ENCODE data around the gene NBDY.
"Not testable (repeated sequence)": the region's sequence is repeated elsewhere in the genome, so short reads cannot be mapped to it uniquely, and the experiment has no call there.

The NBDY gene

GRCh38 chrX:56764153-56764974 lies 35.3 kb downstream of the NBDY start:
- DNase-seq (ENCODE audit: low spot score), result peak; percentile 84

- DNase-seq (ENCODE audit: low spot score), result no peak
Measured at GRCh38 chrX:56764975-56765791, 36.1 kb downstream of the NBDY start.

- no peak for DNase-seq (ENCODE audit: low spot score)
Measured at GRCh38 chrX:56765811-56766553, 36.9 kb downstream of the NBDY start.

GRCh38 chrX:56766554-56767347 lies 37.7 kb downstream of the NBDY start:
- peak; percentile 48 for DNase-seq (ENCODE audit: low spot score)

GRCh38 chrX:56767348-56768119 lies 38.5 kb downstream of the NBDY start:
- peak; percentile 39 for DNase-seq (ENCODE audit: low spot score)

GRCh38 chrX:56768120-56768660 lies 39.1 kb downstream of the NBDY start:
- DNase-seq (ENCODE audit: low spot score), result not testable (repeated sequence)

GRCh38 chrX:56772675-56773521 lies 43.9 kb downstream of the NBDY start:
- DNase-seq (ENCODE audit: low spot score), result not testable (repeated sequence)

- DNase-seq (ENCODE audit: low spot score), result not testable (repeated sequence)
Measured at GRCh38 chrX:56773522-56774060, 44.5 kb downstream of the NBDY start.

GRCh38 chrX:56778099-56778923 lies 49.3 kb downstream of the NBDY start:
- not testable (repeated sequence) for DNase-seq (ENCODE audit: low spot score)

- not testable (repeated sequence) for DNase-seq (ENCODE audit: low spot score)
Measured at GRCh38 chrX:56778924-56779468, 50.0 kb downstream of the NBDY start.

GRCh38 chrX:56780681-56781649 lies 51.9 kb downstream of the NBDY start:
- DNase-seq (ENCODE audit: low spot score), result not testable (repeated sequence)

GRCh38 chrX:56782352-56782751 lies 53.3 kb downstream of the NBDY start:
- no peak for DNase-seq (ENCODE audit: low spot score)

GRCh38 chrX:56782791-56783449 lies 53.9 kb downstream of the NBDY start:
- no peak for DNase-seq (ENCODE audit: low spot score)

- peak; percentile 71 for DNase-seq (ENCODE audit: low spot score)
Measured at GRCh38 chrX:56783450-56783831, 54.4 kb downstream of the NBDY start.

GRCh38 chrX:56783996-56784620 lies 55.1 kb downstream of the NBDY start:
- no peak for DNase-seq (ENCODE audit: low spot score)

- DNase-seq (ENCODE audit: low spot score), result no peak
Measured at GRCh38 chrX:56784666-56785065, 55.6 kb downstream of the NBDY start.
